Activated naive CD4-positive, alpha-beta T cell treated with anti-CD3 and anti-CD28 coated beads, Interleukin-2, amount 50 U/mL, for 72 hours (primary cell): ENCODE results near the gene CXorf65. TPM values are rescaled to one million over a fixed set of nuclear protein-coding genes. Genes with fewer than 3 reads are reported as not detected.

Experiments used
- ATAC-seq, 2 donors: fragments of 150-1000 bp; cut with Tn5 transposase; 2 replicates each; pipeline ENCODE4 v1.10.0; 2021; ENCODE audit warnings: mild to moderate bottlenecking in 2 of 2, moderate library complexity in 2 of 2
- DNase-seq, 2 donors: peaks; one replicate each; pipeline ENCODE4 v3.0.0; 2021 to 2022; ENCODE audit warnings: low spot score in 2 of 2
- H3K27ac Mint-ChIP-seq, 2 donors: one replicate each; pipeline ENCODE4 v1.8.0; 2022; ENCODE audit warnings: mild to moderate bottlenecking in 2 of 2, mixed read lengths in 2 of 2
- H3K36me3 Mint-ChIP-seq, 2 donors: one replicate each; pipeline ENCODE4 v1.8.0; 2022; ENCODE audit warnings: mixed read lengths in 2 of 2
- H3K9me3 Mint-ChIP-seq, 2 donors: one replicate each; pipeline ENCODE4 v1.8.0; 2022; ENCODE audit warnings: mixed read lengths in 2 of 2
- total RNA-seq, 2 donors: library from RNA; stranded (reverse); gene quantifications; one replicate each; pipeline ENCODE4 v1.2.3, GENCODE V29; 2022

The CXorf65 gene
- total RNA-seq, 2 donors from 2014 or later = 7.5 to 20.7 TPM

DNA sequence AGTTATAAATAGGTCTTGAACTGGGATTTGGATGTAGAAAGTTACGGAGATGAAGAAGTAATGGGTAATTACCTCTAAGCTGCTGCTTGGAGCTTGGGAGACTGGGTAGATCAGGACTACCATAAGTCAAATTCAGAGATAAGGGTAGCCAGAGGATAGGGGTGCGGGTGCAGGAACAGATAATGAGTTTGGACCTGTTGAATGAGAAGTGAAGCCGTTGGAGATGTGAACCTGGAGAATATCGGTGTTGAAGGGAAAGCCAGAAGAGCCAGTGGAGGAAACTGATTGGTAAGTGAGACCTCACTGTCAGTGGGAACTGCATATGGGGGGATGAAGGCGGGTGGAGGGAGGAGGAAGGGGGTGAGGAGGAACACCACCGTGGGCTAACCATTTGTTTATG lies 11.5 kb downstream of the CXorf65 start:
- peak overlapping the region; percentile 37 to 90 for H3K27ac Mint-ChIP-seq
- H3K36me3 Mint-ChIP-seq = peaks cover 0 to 5% of the 10 kb centered on the region in 2 donors
- H3K9me3 Mint-ChIP-seq = no peaks in the 10 kb centered on the region
- DNase-seq (no peak), ATAC-seq (no peak)

DNA sequence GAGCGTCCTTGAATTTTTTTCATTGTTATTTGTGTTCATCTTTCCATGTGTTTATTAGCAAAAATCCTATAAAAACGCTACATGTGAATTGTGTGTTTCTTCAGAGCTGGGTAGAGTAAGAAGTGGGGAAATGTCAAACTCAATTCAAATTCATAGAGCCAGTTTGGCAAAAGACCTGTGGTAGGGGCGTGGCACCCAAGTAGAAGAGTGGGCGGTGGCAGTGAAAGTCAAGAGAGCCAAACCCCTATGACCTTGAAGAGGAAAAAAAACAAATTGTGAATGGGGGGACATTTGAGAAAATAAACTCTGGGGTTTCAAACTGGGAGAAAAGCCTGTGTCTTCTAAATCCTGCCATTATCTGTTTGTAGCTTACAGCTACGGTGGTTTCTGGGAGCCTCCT lies 15.3 kb downstream of the CXorf65 start:
- Mint-ChIP-seq H3K9me3 (no peaks in the 10 kb centered on the region), H3K36me3 (peaks cover 0 to 4% of the 10 kb centered on the region in 2 donors), H3K27ac (no peak overlapping the region)
- DNase-seq (no peak), ATAC-seq (no peak)

DNA sequence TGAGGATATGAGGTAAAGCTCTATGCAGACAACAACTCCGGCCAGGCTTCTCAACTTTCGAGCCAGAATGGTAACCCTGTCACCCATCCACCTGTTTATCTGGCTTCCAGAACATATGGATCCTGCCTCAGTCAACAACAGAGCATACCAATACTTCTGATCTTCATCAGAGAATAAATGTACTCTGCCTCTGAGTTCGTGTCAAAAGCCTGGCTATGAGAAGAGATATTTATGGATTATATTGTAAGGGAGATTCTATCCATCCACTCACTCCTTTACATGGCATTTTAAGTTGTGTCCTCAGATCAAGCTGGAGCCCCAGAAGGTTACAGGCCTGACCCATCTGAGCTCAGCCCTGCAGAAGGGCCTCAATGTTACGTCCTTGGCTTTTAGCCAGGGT lies 20.6 kb downstream of the CXorf65 start:
- Mint-ChIP-seq H3K36me3 (no peaks in the 10 kb centered on the region), H3K9me3 (no peaks in the 10 kb centered on the region), H3K27ac (no peak overlapping the region)
- ATAC-seq = no peak
- no peak for DNase-seq

DNA sequence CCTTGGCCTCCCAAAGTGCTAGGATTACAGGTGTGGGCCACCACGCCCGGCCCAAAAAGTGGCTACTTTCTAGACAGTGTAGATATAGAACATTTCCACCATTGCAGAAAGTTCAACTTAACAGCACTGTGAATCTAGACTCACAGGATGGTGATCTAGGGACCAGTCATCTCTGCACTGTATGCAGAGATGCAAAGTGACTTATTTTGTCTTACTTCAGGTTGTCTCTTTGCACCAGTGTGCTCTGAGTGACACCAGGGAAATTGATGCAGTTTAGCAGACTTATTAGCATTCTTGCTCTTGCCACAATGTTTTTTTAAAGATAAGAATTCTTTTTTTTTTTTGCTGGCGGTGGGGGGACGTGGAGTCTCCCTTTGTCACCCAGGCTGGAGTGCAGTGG lies 23.7 kb downstream of the CXorf65 start:
- Mint-ChIP-seq H3K36me3 (no peaks in the 10 kb centered on the region), H3K27ac (no peak overlapping the region), H3K9me3 (no peaks in the 10 kb centered on the region)
- no peak for ATAC-seq
- no peak for DNase-seq

DNA sequence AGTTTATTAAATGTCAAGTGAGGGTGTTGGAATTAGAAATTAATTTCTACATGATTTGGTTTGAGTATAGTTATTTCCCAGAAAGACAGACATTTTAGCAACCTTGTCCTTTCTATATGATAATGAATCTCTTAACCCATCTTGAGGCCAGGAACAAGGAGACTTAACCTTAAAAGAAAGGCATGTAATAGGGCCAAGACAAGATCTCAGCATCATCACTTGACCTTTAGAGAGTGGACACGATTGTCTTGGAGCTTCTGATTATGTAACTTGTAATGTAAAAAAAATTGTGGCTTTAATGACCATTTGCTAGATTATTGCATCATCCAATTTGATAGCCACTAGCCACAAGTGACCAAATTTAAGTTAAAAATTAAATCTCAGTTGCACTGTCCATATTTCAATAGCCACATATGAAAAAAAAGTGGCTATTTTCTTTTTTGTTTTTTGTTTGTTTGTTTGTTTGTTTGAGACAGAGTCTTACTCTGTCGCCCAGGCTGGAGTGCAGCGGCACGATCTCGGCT lies 24.4 kb downstream of the CXorf65 start:
- no peak for ATAC-seq
- no peak overlapping the region for H3K27ac Mint-ChIP-seq

DNA sequence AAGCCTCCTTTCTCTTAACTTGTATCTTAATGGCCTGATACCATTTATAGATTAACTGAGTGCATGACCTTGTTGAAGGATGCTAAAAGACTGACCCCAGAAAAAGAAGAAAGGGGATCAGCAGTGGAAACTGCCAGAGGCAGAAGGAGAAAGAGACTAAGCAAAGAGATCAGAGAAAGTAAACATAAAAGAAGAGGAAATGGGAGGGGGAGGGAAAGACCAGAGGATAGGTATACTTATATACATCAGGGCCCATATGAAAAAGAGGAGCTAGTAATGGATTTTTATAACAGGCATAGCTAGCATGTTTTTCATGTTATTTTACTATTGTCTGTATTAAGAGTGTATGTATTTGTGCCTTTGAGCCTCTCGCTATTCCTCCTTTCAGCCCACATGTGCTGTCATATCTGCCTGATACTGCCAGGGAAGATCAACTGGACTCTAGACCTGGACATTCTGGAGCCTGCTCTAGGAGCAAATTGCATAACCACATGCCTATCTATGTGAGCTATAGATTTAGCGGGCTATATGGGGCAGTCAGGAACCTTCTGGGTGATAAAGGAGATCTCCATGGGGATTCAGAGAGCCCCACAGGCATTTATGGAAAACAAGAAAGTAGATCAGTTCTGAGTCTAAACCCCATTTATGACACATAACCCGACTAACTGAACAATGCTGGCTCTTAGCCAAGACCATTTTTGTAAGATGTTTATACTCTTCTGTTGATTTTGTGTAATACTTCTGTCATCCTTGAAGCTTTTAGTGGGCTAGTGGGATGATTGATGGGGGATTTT lies 25.0 kb downstream of the CXorf65 start:
- Mint-ChIP-seq H3K9me3 (no peaks in the 10 kb centered on the region), H3K27ac (no peak overlapping the region), H3K36me3 (no peaks in the 10 kb centered on the region)
- DNase-seq (no peak), ATAC-seq (peak; percentile 11 to 51)

More for the DNA sequence above, 24.4 kb downstream of the CXorf65 start:
- Mint-ChIP-seq H3K9me3 (no peaks in the 10 kb centered on the region), H3K36me3 (no peaks in the 10 kb centered on the region)
- no peak for DNase-seq

DNA sequence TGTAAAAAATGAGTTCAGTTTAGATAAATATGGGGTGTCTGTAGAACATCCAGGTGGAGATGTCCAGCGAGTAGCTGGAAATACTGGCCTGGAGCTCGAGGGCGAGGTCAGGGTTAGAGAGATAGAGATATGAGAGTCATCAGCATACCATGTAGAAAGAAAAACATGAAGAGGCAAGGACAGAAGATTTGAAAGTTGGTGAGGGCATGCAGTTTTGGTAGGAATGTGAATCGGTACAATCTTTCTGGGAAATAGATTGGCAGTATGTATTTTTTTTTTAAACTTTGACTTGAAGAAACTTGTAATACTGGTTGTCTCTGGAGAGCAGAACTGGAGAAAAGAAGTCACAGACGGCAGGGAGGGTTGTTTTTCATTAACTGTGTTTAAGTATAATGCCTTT lies 36.0 kb downstream of the CXorf65 start:
- no peak overlapping the region for H3K27ac Mint-ChIP-seq
- no peaks in the 10 kb centered on the region for H3K9me3 Mint-ChIP-seq
- no peak for DNase-seq
- no peak for ATAC-seq
- H3K36me3 Mint-ChIP-seq = peaks cover 0 to 6% of the 10 kb centered on the region in 2 donors

DNA sequence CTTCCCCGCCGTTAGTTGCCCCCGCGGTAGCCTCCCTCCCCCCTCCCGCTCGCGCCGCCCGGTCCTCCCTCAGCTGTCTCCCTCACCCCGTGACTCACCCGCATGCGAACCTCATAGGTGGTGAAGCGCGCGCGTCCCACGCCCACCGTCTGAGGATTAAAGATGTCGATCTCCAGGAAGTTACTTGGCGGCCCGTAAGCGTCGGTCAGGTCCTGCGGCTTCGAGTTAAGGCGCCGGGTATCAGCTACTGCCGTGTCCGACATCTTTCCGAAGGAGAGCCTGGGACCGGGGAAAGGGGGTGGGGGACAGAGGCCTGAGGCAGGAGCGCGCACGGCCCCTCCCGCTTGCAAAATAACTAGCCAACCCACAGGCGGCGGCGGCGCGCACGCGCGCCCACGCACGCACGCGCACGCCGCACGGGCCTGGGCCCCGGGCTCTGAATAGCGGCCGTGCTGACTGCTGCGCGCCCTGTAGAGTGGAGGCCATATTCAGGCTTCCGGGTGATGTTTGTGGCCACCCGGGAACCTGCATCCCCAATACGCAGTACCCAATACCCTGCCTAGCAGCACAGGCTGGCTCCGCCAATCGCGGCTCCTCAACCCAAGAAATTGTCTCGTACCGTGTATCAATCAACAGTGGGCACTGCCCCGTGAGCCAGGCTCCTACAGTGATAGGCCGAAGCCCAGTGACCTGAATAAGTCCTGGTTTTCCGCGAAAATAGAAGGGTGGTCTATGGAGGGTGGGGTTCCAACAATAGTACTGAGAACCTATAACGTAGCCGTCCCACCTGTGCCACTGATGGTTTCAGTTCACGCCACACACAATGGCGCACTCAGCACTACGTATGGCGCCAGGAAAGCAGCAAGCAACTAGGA lies 38.3 kb downstream of the CXorf65 start, which contains the start of gene SNX12:
TSS of gene SNX12 (minus strand) at position 291 of the 875 bp plus-strand sequence. CDS start at position 263, 28 bp downstream.
- Mint-ChIP-seq H3K9me3 (no peaks in the 10 kb centered on the region), H3K27ac (peak within 1 kb of the TSS; percentile 93 to 94), H3K36me3 (peaks cover 6 to 9% of the 10 kb centered on the region in 2 donors)
- ATAC-seq (peak; percentile 93 to 96), DNase-seq (peak; percentile 79 to 90)

DNA sequence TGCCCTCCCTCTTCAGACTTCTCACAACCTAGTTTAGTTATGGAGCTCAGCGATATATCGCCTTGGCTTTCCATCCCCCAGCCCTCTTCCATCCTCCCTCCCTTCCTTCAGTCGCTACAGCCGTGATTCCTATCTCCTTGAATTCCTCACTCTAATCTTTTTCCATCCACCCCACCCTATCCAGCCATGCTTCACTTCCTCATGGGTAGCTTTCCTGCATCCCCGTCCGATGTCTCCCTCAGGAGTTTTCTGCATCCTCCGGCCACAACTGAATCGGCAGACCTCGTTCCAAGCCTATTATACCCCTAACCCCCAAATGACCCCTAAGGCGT lies 38.9 kb downstream of the CXorf65 start:
- peak overlapping the region; percentile 93 to 94 for H3K27ac Mint-ChIP-seq
- H3K36me3 Mint-ChIP-seq = peaks cover 6 to 9% of the 10 kb centered on the region in 2 donors
- ATAC-seq = no peak
- H3K9me3 Mint-ChIP-seq = no peaks in the 10 kb centered on the region
- DNase-seq = no peak

DNA sequence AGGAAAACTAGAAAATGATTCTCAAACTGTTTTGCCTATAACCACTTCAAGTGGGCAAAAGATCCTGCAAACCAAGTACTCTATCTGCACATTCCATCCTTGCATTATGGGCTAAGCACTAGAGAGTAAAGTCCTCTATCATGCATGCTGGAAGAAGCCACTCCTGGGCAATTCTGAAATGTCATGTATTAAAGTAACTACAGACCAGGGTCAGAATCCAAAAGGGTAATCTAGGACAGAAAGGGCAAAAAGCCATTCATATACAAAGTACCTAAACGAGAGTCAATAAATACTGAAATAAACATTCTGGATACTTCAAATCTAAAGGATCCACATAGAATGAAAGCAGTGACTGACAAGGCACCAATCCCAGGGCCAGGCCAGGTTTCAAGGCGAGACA lies 39.5 kb downstream of the CXorf65 start:
- Mint-ChIP-seq H3K9me3 (no peaks in the 10 kb centered on the region), H3K27ac (peak overlapping the region in 1 of 2 donors; percentile 93), H3K36me3 (peaks cover 6 to 9% of the 10 kb centered on the region in 2 donors)
- ATAC-seq = no peak
- DNase-seq = no peak

DNA sequence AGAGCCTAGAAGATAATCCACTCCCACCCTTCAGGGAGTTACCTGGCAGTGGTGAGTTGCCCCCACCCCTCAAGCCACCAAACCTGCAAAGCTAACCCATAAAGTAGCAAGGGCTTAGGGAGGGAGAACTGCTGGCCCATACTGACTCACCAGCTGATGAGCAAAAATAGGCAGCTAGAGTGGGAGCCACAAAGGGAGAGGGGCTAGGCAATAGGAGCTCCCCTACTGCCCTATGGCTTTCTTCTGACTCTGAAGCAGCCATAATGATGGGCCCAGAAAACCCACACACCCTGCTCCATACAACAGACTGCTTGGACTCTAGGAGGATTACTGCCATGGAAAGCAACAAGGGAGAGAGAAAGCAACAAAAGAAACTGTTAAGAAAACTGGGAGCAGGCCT lies 46.4 kb downstream of the CXorf65 start:
- Mint-ChIP-seq H3K9me3 (no peaks in the 10 kb centered on the region), H3K27ac (no peak overlapping the region), H3K36me3 (peaks cover 7 to 22% of the 10 kb centered on the region in 2 donors)
- ATAC-seq (peak in 1 of 2 donors; percentile 46), DNase-seq (no peak)

DNA sequence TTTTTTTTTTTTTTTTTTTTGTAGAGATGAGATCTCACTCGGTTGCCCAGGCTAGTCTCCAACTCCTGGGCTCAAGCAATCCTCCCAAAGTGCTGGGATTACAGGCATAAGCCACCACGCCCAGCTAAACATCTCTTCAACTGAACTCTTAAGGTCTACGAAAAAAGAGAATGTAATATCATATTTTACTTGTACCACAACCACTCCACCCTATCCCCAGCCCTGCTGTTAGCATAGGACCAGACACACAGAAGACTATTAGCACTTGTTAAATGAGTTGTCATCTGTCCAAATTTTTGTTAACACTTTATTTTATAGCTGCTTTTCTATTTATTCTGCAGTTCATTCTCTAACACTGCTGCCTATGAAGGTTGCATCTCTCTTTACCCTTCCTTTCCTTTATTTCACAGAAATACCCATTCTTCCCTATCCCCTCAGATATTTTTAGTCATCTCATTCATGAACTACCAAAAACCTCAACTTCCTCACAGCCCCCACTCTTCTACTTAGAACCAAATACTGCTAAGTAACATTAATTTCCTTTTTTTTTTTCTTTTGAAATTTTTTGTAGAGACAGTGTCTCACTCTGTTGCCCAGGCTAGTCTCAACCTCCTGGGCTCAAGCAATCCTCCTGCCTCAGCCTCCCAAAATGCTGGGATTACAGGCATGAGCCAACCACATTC lies 48.6 kb downstream of the CXorf65 start:
- H3K27ac Mint-ChIP-seq = peak overlapping the region in 1 of 2 donors; percentile 35
- ATAC-seq (no peak), DNase-seq (no peak)
- H3K9me3 Mint-ChIP-seq = no peaks in the 10 kb centered on the region
- peaks cover 7 to 13% of the 10 kb centered on the region in 2 donors for H3K36me3 Mint-ChIP-seq

DNA sequence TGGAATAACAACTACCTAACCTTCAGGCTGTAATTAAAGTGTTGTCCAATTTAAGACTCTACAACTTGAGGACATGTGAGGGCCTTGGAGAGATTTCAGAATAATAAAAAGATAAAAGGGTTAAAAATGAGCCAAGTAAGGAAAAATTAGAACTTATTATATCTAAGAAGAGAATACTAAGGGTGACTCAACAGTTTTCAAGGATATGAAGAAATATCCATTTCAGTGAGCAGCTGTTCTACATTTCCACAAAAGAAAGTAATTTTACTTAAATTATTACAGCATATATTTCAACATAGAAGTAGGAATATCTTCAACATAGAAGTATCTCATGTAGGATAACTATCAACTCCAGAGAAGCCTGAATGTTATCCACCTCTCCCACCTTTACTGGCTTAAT lies 49.7 kb downstream of the CXorf65 start:
- no peak overlapping the region for H3K27ac Mint-ChIP-seq
- H3K9me3 Mint-ChIP-seq = no peaks in the 10 kb centered on the region
- H3K36me3 Mint-ChIP-seq = peaks cover 7 to 13% of the 10 kb centered on the region in 2 donors
- no peak for DNase-seq
- no peak for ATAC-seq
